Measurements from ENCODE around the gene NDRG2.

The NDRG2 gene

GRCh38 chr14:21073921-21074320 is 49.1 kb upstream of the NDRG2 start:
- Histone ChIP-seq H3K36me3 (ENCODE audit: control insufficient read depth in 2 of 2, insufficient read depth in 1 of 2, low read length in 2 of 2) (peaks cover 0 to 58% of the 10 kb centered on the region in 2 experiments; a peak in 1 of 3 replicates), H3K27ac (ENCODE audit: extremely low read depth, low read depth, low read length) (no peak overlapping the region), H3K4me3 (ENCODE audit: low read depth, low read length) (no peak overlapping the region), H3K4me1 (ENCODE audit: control insufficient read depth, insufficient read depth, low read length) (peaks cover 12% of the 10 kb centered on the region), H3K9me3 (ENCODE audit: control insufficient read depth, insufficient read depth, low read depth, low read length) (no peaks in the 10 kb centered on the region)
- ChIA-PET POLR2A (no interaction called here), CTCF (interaction anchor here (4.1 to 4.3 kb wide), 2 partner anchors 31 to 59 kb away, joined by 39 to 61 read pairs; no protein-coding TSS in a partner anchor)
- TF ChIP-seq ZNF426 (tag by site-specific recombination; IDR thresholded peaks at IDR 0.05): no peak

- ChIA-PET POLR2A (interaction anchor here (3.7 kb wide), 1 partner anchor 13 kb away, joined by 71 read pairs; no protein-coding TSS in a partner anchor), CTCF (interaction anchor here (1.0 to 4.3 kb wide), 4 partner anchors 20 to 102 kb away, joined by 3 to 64 read pairs (median 50); no protein-coding TSS in a partner anchor)
- H3K36me3 ChIP-seq (ENCODE audit: control insufficient read depth in 2 of 2, insufficient read depth in 1 of 2, low read length in 2 of 2): peaks cover 0 to 47% of the 10 kb centered on the region in 2 experiments; a peak in 1 of 3 replicates
- H3K9me3 ChIP-seq (ENCODE audit: control insufficient read depth, insufficient read depth, low read depth, low read length): no peaks in the 10 kb centered on the region
- H3K27ac ChIP-seq (ENCODE audit: extremely low read depth, low read depth, low read length): no peak overlapping the region
- peaks cover 16% of the 10 kb centered on the region for H3K4me1 ChIP-seq (ENCODE audit: control insufficient read depth, insufficient read depth, low read length)
- TF ChIP-seq ZBTB20 (tag by site-specific recombination; IDR thresholded peaks at IDR 0.05) (no peak), ZNF558 (tag by site-specific recombination; IDR thresholded peaks at IDR 0.05) (no peak), ZBTB8A (tag by site-specific recombination; IDR thresholded peaks at IDR 0.05) (no peak), ZFP69B (tag by site-specific recombination; IDR thresholded peaks at IDR 0.05) (no peak), ZNF701 (tag by site-specific recombination; IDR thresholded peaks at IDR 0.05) (no peak), ZNF660 (tag by site-specific recombination; IDR thresholded peaks at IDR 0.05) (no peak), ZNF626 (tag by site-specific recombination; IDR thresholded peaks at IDR 0.05) (no peak), ZNF639 (tag by site-specific recombination; IDR thresholded peaks at IDR 0.05) (no peak), ZNF658 (tag by site-specific recombination; IDR thresholded peaks at IDR 0.05) (no peak), ZSCAN4 (tag by site-specific recombination; IDR thresholded peaks at IDR 0.05) (no peak), ZNF221 (tag by site-specific recombination; IDR thresholded peaks at IDR 0.05; ENCODE audit: borderline replicate concordance) (no peak), ZNF335 (tag by site-specific recombination; conservative IDR thresholded peaks at IDR 0.05) (no peak), ZNF585B (tag by site-specific recombination; IDR thresholded peaks at IDR 0.05) (no peak), CTCF (tag by site-specific recombination; IDR thresholded peaks at IDR 0.05) (no peak)
- no peak overlapping the region for H3K4me3 ChIP-seq (ENCODE audit: low read depth, low read length)
These were observed 48.0 kb upstream of the NDRG2 start for GRCh38 chr14:21072781-21073339.

- H3K9me3 ChIP-seq (ENCODE audit: control insufficient read depth, insufficient read depth, low read depth, low read length): no peaks in the 10 kb centered on the region
- ChIA-PET CTCF (interaction anchor here (0.6 to 4.3 kb wide), 13 partner anchors 14 to 561 kb away, joined by 3 to 64 read pairs (median 7); no protein-coding TSS in a partner anchor), POLR2A (interaction anchor here (0.7 to 3.7 kb wide), 16 partner anchors 8 to 610 kb away, joined by 3 to 71 read pairs (median 8); partner anchors contain the start of genes NDRG2, SLC39A2 and ZNF219)
- TF ChIP-seq ZFHX2 (tag by site-specific recombination; conservative IDR thresholded peaks at IDR 0.05) (no peak; the same call in none of the 2 replicates), PRDM10 (tag by site-specific recombination; IDR thresholded peaks at IDR 0.05) (peak; percentile 98), EGR2 (tag by site-specific recombination; IDR thresholded peaks at IDR 0.05; ENCODE audit: low read depth) (peak; percentile 82), ZNF677 (tag by site-specific recombination; IDR thresholded peaks at IDR 0.05) (peak; percentile 87), GLIS2 (tag by site-specific recombination; IDR thresholded peaks at IDR 0.05) (no peak)
- peak overlapping the region; percentile 86; the same call in 1 of the 2 replicates for H3K27ac ChIP-seq (ENCODE audit: extremely low read depth, low read depth, low read length)
- H3K4me1 ChIP-seq (ENCODE audit: control insufficient read depth, insufficient read depth, low read length): peaks cover 16% of the 10 kb centered on the region
- H3K4me3 ChIP-seq (ENCODE audit: low read depth, low read length): peak overlapping the region; percentile 79; the same call in 1 of the 2 replicates
- H3K36me3 ChIP-seq (ENCODE audit: control insufficient read depth in 2 of 2, insufficient read depth in 1 of 2, low read length in 2 of 2): peaks cover 0 to 40% of the 10 kb centered on the region in 2 experiments; a peak in 1 of 3 replicates
These were observed 47.2 kb upstream of the NDRG2 start for GRCh38 chr14:21072031-21072473.
